ENCODE data around the gene ETFA.

GRCh38 chr15:76289582-76289981 lies 21.7 kb downstream of the ETFA start:
- TF ChIP-seq CTCF (conservative IDR thresholded peaks at IDR 0.05 in 1 of 2, IDR thresholded peaks at IDR 0.05 in 1 of 2; ENCODE audit: extremely low read depth in 1 of 2, insufficient read depth in 1 of 2, low read depth in 1 of 2, low read length in 2 of 2) (no peak), EZH2 (IDR thresholded peaks at IDR 0.05; ENCODE audit: borderline replicate concordance, low read length) (no peak)
